Gastroesophageal sphincter (tissue), 3 donors: ENCODE measurements around the gene ARL2BP.

Experiments used
- CTCF ChIP-seq, 4 experiments: fragments of 200-600 bp in 2 of 4; fragments of 450-650 bp in 2 of 4; sonication (generic) in 1 of 4; IDR thresholded peaks; one replicate each; pipeline ENCODE4 v1.5.1; 2017 to 2019; ENCODE audit warnings: antibody characterized with exemption in 4 of 4, mild to moderate bottlenecking in 2 of 4, moderate library complexity in 2 of 4
- POLR2A ChIP-seq, 2 donors: fragments of 450-650 bp; IDR thresholded peaks; one replicate each; pipeline ENCODE4 v1.6.1; 2017; ENCODE audit warnings: antibody characterized with exemption in 2 of 2, mild to moderate bottlenecking in 2 of 2, moderate library complexity in 1 of 2

DNA sequence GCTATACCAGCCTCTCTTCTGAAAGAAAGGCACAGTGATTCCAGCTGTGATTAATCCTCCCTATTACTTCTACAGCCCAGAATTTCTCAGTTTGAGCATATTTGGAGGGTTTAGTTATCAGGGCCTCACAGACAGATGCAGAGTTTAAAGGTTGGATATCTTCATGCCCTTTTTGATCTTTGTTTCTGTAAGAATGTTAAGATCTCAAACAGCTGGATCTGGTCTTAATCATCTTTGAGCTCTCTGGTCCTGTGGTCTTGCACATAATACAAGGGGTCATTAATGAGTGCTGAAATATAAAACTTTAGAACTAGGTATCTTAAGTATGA is 9.1 kb upstream of the ARL2BP start:
- TF ChIP-seq CTCF (IDR thresholded peaks at IDR 0.05) (no peak), POLR2A (IDR thresholded peaks at IDR 0.05) (no peak)
